ENCODE results near the gene SEMA5B.

The SEMA5B gene

GRCh38 chr3:123021996-123022510 lies 5.5 kb downstream of the SEMA5B start:
- no peak for DNase-seq (ENCODE audit: extremely low spot score)
- POLR2A ChIA-PET = no interaction called here
- TF ChIP-seq, protein P1, sequence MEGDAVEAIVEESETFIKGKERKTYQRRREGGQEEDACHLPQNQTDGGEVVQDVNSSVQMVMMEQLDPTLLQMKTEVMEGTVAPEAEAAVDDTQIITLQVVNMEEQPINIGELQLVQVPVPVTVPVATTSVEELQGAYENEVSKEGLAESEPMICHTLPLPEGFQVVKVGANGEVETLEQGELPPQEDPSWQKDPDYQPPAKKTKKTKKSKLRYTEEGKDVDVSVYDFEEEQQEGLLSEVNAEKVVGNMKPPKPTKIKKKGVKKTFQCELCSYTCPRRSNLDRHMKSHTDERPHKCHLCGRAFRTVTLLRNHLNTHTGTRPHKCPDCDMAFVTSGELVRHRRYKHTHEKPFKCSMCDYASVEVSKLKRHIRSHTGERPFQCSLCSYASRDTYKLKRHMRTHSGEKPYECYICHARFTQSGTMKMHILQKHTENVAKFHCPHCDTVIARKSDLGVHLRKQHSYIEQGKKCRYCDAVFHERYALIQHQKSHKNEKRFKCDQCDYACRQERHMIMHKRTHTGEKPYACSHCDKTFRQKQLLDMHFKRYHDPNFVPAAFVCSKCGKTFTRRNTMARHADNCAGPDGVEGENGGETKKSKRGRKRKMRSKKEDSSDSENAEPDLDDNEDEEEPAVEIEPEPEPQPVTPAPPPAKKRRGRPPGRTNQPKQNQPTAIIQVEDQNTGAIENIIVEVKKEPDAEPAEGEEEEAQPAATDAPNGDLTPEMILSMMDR (IDR thresholded peaks at IDR 0.05; ENCODE audit: control extremely low read depth, extremely low read depth, low read depth, missing control alignments) = no peak
- CTCF ChIA-PET = interaction anchor here (0.9 to 1.3 kb wide), 3 partner anchors 8 to 78 kb away, joined by 3 to 6 read pairs (median 5); no protein-coding TSS in a partner anchor

DNA sequence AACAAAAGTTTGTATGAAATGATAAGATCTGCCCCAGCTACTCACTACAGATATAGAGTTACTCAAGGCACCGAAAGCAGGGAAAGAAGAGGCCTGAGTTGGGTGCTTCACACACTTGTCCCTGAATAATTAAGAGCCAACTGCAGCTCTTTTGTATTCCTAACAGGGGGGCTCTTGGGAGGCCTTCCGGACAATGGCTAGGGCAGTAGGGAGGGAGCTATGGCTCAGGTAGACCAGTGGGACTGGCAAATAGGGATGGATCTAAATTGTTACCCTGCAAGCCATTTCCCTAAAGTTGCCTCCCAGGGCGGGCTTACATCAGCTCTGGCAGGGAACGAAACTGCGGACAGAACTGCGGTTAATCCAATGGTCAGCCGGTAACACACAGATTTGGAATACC lies 6.2 kb downstream of the SEMA5B start:
- CTCF ChIA-PET = interaction anchor here (0.7 to 1.5 kb wide), 5 partner anchors 9 to 78 kb away, joined by 3 to 8 read pairs (median 3); no protein-coding TSS in a partner anchor
- POLR2A ChIA-PET = no interaction called here

GRCh38 chr3:123020709-123021108 lies 6.9 kb downstream of the SEMA5B start:
- ChIA-PET CTCF (interaction anchor here (0.7 to 1.8 kb wide), 6 partner anchors 9 to 78 kb away, joined by 3 to 8 read pairs (median 3); no protein-coding TSS in a partner anchor), POLR2A (no interaction called here)
- no peak for DNase-seq (ENCODE audit: extremely low spot score)
- TF ChIP-seq, protein P1 (IDR thresholded peaks at IDR 0.05; ENCODE audit: control extremely low read depth, extremely low read depth, low read depth, missing control alignments) = no peak

More for the DNA sequence above, 6.2 kb downstream of the SEMA5B start:
- TF ChIP-seq, protein P1 (IDR thresholded peaks at IDR 0.05; ENCODE audit: control extremely low read depth, extremely low read depth, low read depth, missing control alignments) = no peak
- no peak for DNase-seq (ENCODE audit: extremely low spot score)

GRCh38 chr3:123019591-123019990 lies 8.0 kb downstream of the SEMA5B start:
- POLR2A ChIA-PET = no interaction called here
- TF ChIP-seq, protein P1 (IDR thresholded peaks at IDR 0.05; ENCODE audit: control extremely low read depth, extremely low read depth, low read depth, missing control alignments) = no peak
- CTCF ChIA-PET = interaction anchor here (1.3 to 5.2 kb wide), 3 partner anchors 9 to 76 kb away, joined by 4 to 27 read pairs (median 5); partner anchors contain the start of gene SEMA5B
- DNase-seq (ENCODE audit: extremely low spot score) = no peak

DNA sequence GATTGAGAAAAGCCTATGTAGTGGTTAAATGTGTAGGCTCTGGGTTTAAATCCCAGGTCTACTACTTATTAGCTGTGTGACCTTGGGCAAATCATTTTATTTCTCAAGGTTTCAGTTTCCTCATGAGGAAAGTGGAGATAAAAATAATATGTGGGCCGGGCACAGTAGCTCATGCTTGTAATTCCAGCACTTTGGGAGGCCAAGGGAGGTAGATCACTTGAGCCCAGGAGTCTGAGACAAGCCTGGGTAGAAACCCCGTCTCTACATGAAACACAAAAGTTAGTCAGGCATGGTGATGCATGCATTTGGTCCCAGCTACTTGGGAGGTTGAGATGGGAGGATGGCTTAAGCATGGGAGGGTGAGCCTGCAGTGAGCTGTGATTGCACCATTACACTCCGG lies 8.4 kb downstream of the SEMA5B start:
- ChIA-PET POLR2A (no interaction called here), CTCF (interaction anchor here (1.3 to 5.2 kb wide), 3 partner anchors 10 to 75 kb away, joined by 4 to 27 read pairs (median 5); partner anchors contain the start of gene SEMA5B)
- DNase-seq (ENCODE audit: extremely low spot score) = no peak
- TF ChIP-seq, protein P1 (IDR thresholded peaks at IDR 0.05; ENCODE audit: control extremely low read depth, extremely low read depth, low read depth, missing control alignments) = no peak

GRCh38 chr3:123018683-123019082 lies 8.9 kb downstream of the SEMA5B start:
- TF ChIP-seq, protein P1 (IDR thresholded peaks at IDR 0.05; ENCODE audit: control extremely low read depth, extremely low read depth, low read depth, missing control alignments) = no peak
- ChIA-PET CTCF (interaction anchor here (1.3 to 5.2 kb wide), 2 partner anchors 10 to 75 kb away, joined by 4 to 27 read pairs; partner anchors contain the start of gene SEMA5B), POLR2A (no interaction called here)
- no peak for DNase-seq (ENCODE audit: extremely low spot score)

Measured in GM10248 (cell line).